PC-3 (cell line): ENCODE data around the gene SLC2A9.

Experiments
- CTCF ChIP-seq: fragments of 300-600 bp; sonication (generic); conservative IDR thresholded peaks from 2 replicates; pipeline ENCODE4 v1.5.1; 2017; ENCODE audit warnings: antibody characterized with exemption, low read depth, mild to moderate bottlenecking, low read length
- EZH2phosphoT487 ChIP-seq: fragments of 300-600 bp; sonication (generic); IDR thresholded peaks from 2 replicates; pipeline ENCODE4 v1.6.1; 2018; ENCODE audit warnings: mild to moderate bottlenecking, antibody characterized with exemption, low read length, borderline replicate concordance

GRCh38 chr4:10025230-10025806 is 4.0 kb upstream of the SLC2A9 start:
- TF ChIP-seq CTCF (no peak), EZH2phosphoT487 (no peak)
